SU-DHL-6 (cell line): ENCODE results near the gene ABCC4.

ENCODE experiments used
- CTCF ChIP-seq: fragments of 200-600 bp; sonication (generic); IDR thresholded peaks from one replicate; pipeline ENCODE4 v1.5.1; 2017; ENCODE audit warnings: antibody characterized with exemption, mild to moderate bottlenecking, low read length, moderate library complexity; ENCODE audit not compliant: insufficient read depth, poor library complexity, severe bottlenecking
- EZH2phosphoT487 ChIP-seq: fragments of 200-600 bp; sonication (generic), shearing (Covaris generic); conservative IDR thresholded peaks from 2 replicates; pipeline ENCODE4 v1.6.1; 2018; ENCODE audit warnings: mild to moderate bottlenecking, antibody characterized with exemption, low read length, moderate library complexity, mixed read lengths

- TF ChIP-seq CTCF (no peak), EZH2phosphoT487 (no peak)
Observed at GRCh38 chr13:95246292-95247082, 54.8 kb downstream of the ABCC4 start.
